ENCODE measurements around the gene PRPF18.

- TF ChIP-seq EZH2phosphoT487 (IDR thresholded peaks at IDR 0.05; ENCODE audit: low read depth): no peak
- no peak for TF ChIP-seq CTCF (IDR thresholded peaks at IDR 0.05; ENCODE audit: low read depth, low read length)
Measured at GRCh38 chr10:13658871-13659685, 72.3 kb downstream of the PRPF18 start.

All from OCI-LY3 (cell line).